Central memory CD4-positive, alpha-beta T cell (primary cell): Measurements from ENCODE around the gene PDS5B.
"Not testable (repeated sequence)": the region's sequence is repeated elsewhere in the genome, so short reads cannot be mapped to it uniquely, and the experiment has no call there.

Experiments
- DNase-seq: peaks from one replicate; pipeline ENCODE4 v3.0.0; 2022
- total RNA-seq, 3 experiments: gene quantifications; one replicate each; lab custom pipeline; 2026; lab: John Stamatoyannopoulos, UW

Gene PDS5B, protein sequence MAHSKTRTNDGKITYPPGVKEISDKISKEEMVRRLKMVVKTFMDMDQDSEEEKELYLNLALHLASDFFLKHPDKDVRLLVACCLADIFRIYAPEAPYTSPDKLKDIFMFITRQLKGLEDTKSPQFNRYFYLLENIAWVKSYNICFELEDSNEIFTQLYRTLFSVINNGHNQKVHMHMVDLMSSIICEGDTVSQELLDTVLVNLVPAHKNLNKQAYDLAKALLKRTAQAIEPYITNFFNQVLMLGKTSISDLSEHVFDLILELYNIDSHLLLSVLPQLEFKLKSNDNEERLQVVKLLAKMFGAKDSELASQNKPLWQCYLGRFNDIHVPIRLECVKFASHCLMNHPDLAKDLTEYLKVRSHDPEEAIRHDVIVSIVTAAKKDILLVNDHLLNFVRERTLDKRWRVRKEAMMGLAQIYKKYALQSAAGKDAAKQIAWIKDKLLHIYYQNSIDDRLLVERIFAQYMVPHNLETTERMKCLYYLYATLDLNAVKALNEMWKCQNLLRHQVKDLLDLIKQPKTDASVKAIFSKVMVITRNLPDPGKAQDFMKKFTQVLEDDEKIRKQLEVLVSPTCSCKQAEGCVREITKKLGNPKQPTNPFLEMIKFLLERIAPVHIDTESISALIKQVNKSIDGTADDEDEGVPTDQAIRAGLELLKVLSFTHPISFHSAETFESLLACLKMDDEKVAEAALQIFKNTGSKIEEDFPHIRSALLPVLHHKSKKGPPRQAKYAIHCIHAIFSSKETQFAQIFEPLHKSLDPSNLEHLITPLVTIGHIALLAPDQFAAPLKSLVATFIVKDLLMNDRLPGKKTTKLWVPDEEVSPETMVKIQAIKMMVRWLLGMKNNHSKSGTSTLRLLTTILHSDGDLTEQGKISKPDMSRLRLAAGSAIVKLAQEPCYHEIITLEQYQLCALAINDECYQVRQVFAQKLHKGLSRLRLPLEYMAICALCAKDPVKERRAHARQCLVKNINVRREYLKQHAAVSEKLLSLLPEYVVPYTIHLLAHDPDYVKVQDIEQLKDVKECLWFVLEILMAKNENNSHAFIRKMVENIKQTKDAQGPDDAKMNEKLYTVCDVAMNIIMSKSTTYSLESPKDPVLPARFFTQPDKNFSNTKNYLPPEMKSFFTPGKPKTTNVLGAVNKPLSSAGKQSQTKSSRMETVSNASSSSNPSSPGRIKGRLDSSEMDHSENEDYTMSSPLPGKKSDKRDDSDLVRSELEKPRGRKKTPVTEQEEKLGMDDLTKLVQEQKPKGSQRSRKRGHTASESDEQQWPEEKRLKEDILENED (N-terminal part only)
- 43.3 to 77.4 (median 62.5) reads per million in 3 experiments for total RNA-seq

DNA sequence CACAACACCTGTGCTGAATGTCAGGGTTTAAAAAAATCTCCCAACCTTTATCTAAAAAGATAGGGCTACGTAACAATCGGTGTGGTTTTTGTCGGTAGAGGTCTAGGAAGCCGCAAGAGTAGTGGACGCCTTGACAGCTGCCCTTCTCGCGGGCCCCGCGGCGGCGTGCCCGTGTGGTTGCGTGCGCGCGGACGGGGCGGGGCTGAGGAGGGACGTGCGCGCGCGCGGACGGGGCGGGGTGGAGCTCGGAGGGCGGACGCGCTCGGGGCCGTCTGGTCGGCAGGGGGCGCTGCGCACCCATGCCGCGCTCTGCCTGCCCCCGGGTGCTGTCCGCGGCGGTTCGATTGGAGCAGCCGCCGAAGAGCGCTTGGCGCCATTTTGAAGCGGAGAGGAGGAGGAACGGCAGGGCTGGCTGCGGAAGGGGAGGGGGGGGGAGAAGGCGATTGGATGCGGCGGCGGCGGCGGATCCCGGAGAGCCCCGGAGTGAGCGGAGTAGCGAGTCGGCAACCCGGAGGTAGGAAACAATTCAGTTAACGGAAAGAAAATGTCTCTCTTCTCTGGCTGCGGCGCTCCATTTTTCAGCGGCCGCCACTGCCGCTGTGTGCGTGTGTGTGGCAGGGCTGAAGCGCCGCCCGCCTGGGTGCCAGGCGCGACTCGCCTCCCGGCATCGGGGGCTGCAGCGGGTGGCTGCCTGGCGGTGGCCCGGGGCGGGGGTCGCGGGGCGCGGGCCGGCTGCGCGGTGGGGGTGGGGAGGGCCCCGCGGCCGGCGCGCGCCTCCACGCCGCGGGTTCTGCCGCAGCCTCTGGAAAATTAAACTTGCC is at the start of gene PDS5B:
TSS of gene PDS5B (plus strand) at position 373 of the 821 bp plus-strand sequence. CDS start 62,321 bp downstream, outside the sequence.
- peak; percentile 96 for DNase-seq

DNA sequence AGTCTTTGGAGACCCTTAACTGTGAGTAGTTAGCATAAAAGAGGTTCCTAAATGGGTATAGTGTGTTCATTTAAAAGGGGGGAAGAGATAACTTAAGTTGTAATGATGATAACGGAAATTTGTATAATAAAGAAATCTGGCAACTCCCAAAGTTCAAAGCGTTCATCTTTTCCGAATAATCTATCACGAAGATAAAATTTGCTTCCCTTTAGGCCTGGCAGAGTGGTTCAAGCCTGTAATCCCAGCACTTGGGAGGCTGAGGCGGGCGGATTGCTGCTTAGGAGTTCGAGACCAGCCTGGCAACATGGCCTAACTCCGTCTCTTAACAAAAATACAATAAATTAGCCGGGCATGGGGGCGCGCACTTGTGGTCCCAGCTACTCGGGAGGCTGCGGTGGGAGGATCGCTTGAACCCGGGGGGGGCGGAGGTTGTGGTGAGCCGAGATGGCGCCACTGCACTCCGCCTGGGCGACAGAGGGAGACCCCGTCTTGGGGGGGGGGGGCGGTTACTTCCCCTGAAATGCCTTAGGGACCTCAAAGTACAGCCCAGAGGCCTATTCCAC is 48.6 kb upstream of the PDS5B start:
- DNase-seq = no peak

DNA sequence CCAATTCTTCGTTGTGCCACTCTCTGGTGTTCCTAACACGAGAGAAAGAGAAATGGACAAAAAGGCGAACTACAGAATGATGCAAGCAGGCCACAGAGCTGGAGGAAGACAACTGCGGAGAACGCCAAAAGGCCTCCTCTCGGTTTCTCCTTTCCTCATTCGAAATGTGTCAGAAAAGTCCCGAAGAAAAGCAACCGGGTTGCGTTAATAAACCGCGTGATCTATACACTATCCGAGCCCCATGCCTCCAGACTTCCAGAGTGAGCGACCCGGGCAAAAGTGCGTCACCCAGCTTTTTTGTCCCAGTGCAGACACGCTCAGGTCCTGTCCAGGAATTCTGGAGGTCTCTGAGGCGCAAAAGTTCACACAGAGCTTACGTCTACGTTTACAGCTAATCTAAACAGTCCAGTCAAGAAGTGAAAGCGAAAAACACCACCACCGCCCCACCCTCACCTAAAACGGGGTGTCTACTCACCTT is 48.1 kb upstream of the PDS5B start:
- DNase-seq = no peak

- peak; percentile 91 for DNase-seq
Observed at GRCh38 chr13:32538621-32539246, 47.5 kb upstream of the PDS5B start, which contains the start of gene N4BP2L2. N4BP2L2 (minus strand) TSS chr13:32538795; CDS start chr13:32537027, 1,768 bp downstream.

DNA sequence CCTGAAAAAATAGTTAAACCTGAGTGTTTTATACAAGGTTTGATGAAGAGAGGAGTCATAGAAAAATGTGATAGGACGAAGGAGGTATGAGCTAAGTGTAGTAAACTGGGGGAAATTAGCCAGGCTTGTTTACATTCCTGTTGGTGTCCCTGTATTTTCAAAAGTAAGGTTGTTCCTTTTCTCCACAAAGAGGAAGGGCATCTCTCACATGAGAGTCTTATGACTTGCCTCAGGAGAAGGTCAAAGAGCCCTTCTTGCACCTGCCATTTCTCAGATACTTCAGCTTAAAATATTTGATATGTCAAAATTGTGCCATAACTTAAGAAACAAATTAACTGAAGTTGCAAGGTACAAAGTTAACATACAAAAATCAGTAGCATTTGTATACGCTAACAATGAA is 44.0 kb upstream of the PDS5B start:
- DNase-seq = no peak

GRCh38 chr13:32545083-32545482 is 41.2 kb upstream of the PDS5B start:
- DNase-seq = no peak

- no peak for DNase-seq
Observed at GRCh38 chr13:32548837-32549236, 37.4 kb upstream of the PDS5B start.

GRCh38 chr13:32549788-32550187 is 36.5 kb upstream of the PDS5B start:
- DNase-seq = no peak

- no peak for DNase-seq
Observed at GRCh38 chr13:32553720-32554119, 32.5 kb upstream of the PDS5B start.

GRCh38 chr13:32555613-32556012 is 30.6 kb upstream of the PDS5B start:
- DNase-seq = no peak

DNA sequence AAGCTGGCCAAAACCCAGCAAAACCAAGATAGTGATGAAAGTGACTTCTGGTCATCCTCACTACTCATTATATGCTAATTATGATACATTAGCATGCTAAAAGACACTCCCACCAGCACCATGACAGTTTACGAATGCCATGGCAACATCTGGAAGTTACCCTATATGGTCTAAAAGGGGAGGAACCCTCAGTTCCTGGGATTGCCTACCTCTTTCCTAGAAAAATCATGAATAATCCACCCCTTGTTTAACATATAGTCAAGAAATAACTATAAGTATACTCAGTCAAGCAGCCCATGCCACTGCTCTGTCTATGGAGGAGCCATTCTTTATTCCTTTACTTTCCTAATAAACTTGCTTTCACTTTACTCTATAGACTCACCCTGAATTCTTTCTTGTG is 25.4 kb upstream of the PDS5B start:
- DNase-seq = not testable (repeated sequence)

DNA sequence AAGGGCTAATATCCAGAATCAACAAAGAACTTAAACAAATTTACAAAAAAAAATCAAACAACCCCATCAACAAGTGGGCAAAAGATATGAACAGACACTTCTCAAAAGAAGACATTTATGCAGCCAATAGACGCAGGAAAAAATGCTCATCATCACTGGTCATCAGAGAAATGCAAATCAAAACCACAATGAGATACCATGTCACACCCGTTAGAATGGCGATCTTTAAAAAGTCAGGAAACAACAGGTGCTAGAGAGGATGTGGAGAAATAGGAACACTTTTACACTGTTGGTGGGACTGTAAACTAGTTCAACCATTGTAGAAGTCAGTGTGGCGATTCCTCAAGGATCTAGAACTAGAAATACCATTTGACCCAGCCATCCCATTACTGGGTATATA is 10.6 kb upstream of the PDS5B start:
- not testable (repeated sequence) for DNase-seq

GRCh38 chr13:32577032-32577431 is 9.2 kb upstream of the PDS5B start:
- no peak for DNase-seq

GRCh38 chr13:32581177-32581786 is 5.0 kb upstream of the PDS5B start:
- no peak for DNase-seq

GRCh38 chr13:32582281-32582680 is 4.0 kb upstream of the PDS5B start:
- DNase-seq = no peak

GRCh38 chr13:32582991-32583390 is 3.3 kb upstream of the PDS5B start:
- no peak for DNase-seq

DNA sequence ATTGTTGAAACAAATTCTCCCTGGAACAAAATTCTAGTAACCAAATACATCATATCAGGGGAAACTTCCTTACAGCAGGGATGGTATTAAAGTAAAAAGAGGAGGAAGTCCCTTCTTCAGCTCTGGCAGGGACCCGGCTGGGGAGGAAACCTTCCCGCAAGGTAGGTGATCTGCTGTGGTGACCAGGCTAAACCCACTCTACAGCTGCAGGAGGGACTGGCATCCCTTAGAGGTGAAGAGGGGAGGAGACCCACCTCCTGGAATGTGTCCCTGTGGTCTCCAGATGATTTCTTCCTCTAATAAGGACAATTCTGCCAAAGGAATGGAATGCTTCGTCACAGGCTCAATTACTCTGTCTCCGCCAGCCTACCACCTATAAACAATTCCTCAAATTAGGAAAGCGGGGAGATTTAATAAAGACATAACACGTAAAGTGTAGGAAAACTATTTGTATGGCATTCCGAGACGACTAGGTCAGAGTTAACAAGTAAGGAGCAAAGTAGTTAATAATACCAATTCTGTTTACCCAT is 637 bp upstream of the PDS5B start:
- DNase-seq = no peak

- peak; percentile 42 for DNase-seq
Observed at GRCh38 chr13:32587011-32587810, 959 bp downstream of the PDS5B start.

- DNase-seq = no peak
Observed at GRCh38 chr13:32587811-32588170, 1.5 kb downstream of the PDS5B start.
